ENCODE measurements around the gene TMEM219. TPM values are rescaled to one million over a fixed set of nuclear protein-coding genes. Genes with fewer than 3 reads are reported as not detected.
A peak's percentile ranks its signal among the peaks of the same experiment; 100 is the strongest.
"Not testable (repeated sequence)": the region's sequence is repeated elsewhere in the genome, so short reads cannot be mapped to it uniquely, and the experiment has no call there.

Gene TMEM219
- total RNA-seq, 1 donor from 2014 or later: 35.0 TPM

DNA sequence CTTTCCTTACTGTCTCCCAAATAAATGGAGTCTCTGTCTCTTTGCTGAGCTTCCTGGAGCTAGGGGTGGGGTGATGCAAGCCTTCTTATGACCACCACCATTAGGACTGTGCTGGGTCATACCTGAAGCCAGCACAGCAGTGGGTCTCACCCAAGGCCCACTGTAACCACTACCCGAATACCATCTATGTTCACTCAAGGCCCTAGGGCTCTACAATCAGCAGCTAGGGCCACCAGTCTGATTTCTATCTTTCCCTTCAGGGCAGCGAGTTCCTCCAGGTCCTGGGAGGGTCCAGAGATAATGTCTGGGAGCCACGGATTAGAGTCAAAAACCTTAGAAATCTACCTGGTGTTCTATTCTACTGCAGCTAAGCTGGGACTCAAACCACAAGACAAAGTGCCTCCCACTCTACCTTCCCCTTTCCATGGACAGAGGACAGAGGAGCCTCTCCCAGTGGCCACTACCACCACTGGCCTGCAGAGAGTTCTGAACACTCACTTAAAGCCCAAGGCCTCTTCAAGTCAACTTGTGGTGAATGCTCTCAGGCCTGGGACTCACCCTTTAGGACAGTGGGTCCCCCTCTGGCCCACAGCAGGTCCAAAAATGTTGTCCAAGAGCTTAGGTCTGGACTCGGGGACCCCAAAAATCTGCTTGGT, 10.9 kb upstream of the TMEM219 start:
- no peaks in the 10 kb centered on the region for H3K9me3 ChIP-seq (ENCODE audit: control insufficient read depth in 3 of 3, low read length in 3 of 3)
- no peaks in the 10 kb centered on the region for H3K36me3 ChIP-seq (ENCODE audit: control insufficient read depth in 3 of 3, insufficient read depth in 3 of 3, low read length in 3 of 3)
- H3K4me3 ChIP-seq (ENCODE audit: low read length in 3 of 3): no peak overlapping the region
- no peaks in the 10 kb centered on the region for H3K4me1 ChIP-seq (ENCODE audit: control insufficient read depth in 3 of 3, insufficient read depth in 3 of 3, low read length in 3 of 3)
- no peaks in the 10 kb centered on the region for H3K27me3 ChIP-seq (ENCODE audit: control insufficient read depth in 3 of 3, insufficient read depth in 3 of 3, low read length in 3 of 3)
- H3K27ac ChIP-seq (ENCODE audit: low read depth, low read length): no peak overlapping the region
- no peak overlapping the region for H3K9ac ChIP-seq (ENCODE audit: low read depth in 1 of 3, low read length in 3 of 3)

DNA sequence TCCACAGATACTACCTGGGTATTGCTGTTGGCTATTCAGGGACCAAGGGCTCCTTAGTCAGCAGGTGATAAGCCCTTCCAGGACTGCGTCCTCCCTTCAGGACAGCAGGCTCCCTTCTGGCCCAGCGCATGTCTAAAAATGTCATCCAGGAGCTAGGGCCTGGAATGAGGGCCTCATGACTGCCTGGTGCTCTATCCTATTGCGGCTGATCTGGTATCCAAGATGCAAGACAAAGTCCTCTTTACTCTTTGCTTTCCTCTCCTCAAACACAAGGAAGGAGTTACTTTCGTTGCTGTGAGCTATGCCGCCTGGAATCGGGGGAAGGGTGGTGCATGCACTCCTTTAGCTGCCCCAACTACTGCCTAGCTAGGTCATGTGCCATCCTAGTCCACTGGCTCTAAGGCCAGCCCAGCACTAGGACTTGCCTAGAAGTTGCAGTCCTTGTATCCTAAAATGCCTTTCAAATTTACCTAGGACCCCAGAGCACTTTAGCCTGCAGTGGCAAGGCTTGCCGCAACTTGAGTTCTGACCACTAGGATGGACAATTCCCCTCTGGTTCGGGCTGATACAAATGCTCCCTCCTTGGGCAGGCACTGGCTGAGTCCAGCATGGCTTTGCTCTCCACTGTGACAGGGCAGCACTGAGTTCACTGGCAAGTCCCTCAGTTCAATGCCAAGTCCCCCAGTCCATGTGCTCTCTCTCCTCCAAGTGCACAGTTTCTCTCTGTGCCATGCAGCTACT, 10.1 kb upstream of the TMEM219 start:
- Histone ChIP-seq H3K4me3 (ENCODE audit: low read length in 3 of 3) (no peak overlapping the region), H3K27ac (ENCODE audit: low read depth, low read length) (no peak overlapping the region), H3K27me3 (ENCODE audit: control insufficient read depth in 3 of 3, insufficient read depth in 3 of 3, low read length in 3 of 3) (no peaks in the 10 kb centered on the region), H3K36me3 (ENCODE audit: control insufficient read depth in 3 of 3, insufficient read depth in 3 of 3, low read length in 3 of 3) (no peaks in the 10 kb centered on the region), H3K9ac (ENCODE audit: low read depth in 1 of 3, low read length in 3 of 3) (no peak overlapping the region), H3K9me3 (ENCODE audit: control insufficient read depth in 3 of 3, low read length in 3 of 3) (no peaks in the 10 kb centered on the region), H3K4me1 (ENCODE audit: control insufficient read depth in 3 of 3, insufficient read depth in 3 of 3, low read length in 3 of 3) (no peaks in the 10 kb centered on the region)

DNA sequence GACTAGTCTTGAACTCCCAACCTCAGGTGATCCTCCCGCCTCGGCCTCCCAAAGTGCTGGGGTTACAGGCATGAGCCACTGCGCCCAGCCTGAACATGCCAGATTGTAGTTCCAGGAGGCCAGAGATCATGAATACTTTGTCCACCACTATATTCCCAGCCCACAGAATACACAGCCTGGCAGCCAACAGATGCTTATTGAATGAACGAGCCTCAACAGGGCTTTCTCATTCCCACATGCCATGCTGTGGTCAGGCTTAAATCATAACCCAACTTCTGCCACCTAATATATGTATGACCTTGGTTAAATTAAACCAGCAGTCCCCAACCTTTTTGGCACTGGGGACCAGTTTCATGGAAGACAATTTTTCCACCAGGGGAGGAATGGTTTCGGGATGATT, 3.1 kb upstream of the TMEM219 start:
- H3K4me1 ChIP-seq (ENCODE audit: control insufficient read depth in 3 of 3, insufficient read depth in 3 of 3, low read length in 3 of 3): peaks cover 12 to 18% (median 16%) of the 10 kb centered on the region in 3 donors
- no peaks in the 10 kb centered on the region for H3K9me3 ChIP-seq (ENCODE audit: control insufficient read depth in 3 of 3, low read length in 3 of 3)
- H3K4me3 ChIP-seq (ENCODE audit: low read length in 3 of 3): no peak overlapping the region
- H3K36me3 ChIP-seq (ENCODE audit: control insufficient read depth in 3 of 3, insufficient read depth in 3 of 3, low read length in 3 of 3): no peaks in the 10 kb centered on the region
- no peak overlapping the region for H3K27ac ChIP-seq (ENCODE audit: low read depth, low read length)
- no peak overlapping the region for H3K9ac ChIP-seq (ENCODE audit: low read depth in 1 of 3, low read length in 3 of 3)
- H3K27me3 ChIP-seq (ENCODE audit: control insufficient read depth in 3 of 3, insufficient read depth in 3 of 3, low read length in 3 of 3): no peaks in the 10 kb centered on the region

DNA sequence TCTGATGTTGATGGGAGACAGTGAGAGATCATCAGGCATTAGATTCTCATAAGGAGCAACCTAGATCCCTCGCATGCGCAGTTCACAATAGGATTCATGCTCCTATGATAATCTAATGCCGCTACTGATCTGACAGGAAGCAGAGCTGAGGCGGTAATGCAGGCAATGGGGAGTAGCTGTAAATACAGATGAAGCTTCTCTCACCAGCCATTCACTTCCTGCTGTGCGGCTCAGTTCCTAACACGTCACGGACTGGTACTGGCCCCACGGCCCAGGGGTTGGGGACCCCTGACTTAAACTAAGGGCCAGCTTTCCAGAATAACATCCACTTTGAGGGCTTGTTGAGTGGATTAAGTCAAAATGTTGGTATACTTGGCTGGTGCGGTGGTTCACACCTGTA, 2.6 kb upstream of the TMEM219 start:
- H3K9me3 ChIP-seq (ENCODE audit: control insufficient read depth in 3 of 3, low read length in 3 of 3): no peaks in the 10 kb centered on the region
- no peak overlapping the region for H3K27ac ChIP-seq (ENCODE audit: low read depth, low read length)
- H3K4me1 ChIP-seq (ENCODE audit: control insufficient read depth in 3 of 3, insufficient read depth in 3 of 3, low read length in 3 of 3): peaks cover 12 to 18% (median 16%) of the 10 kb centered on the region in 3 donors
- no peak overlapping the region for H3K9ac ChIP-seq (ENCODE audit: low read depth in 1 of 3, low read length in 3 of 3)
- H3K4me3 ChIP-seq (ENCODE audit: low read length in 3 of 3): no peak overlapping the region
- H3K36me3 ChIP-seq (ENCODE audit: control insufficient read depth in 3 of 3, insufficient read depth in 3 of 3, low read length in 3 of 3): no peaks in the 10 kb centered on the region
- no peaks in the 10 kb centered on the region for H3K27me3 ChIP-seq (ENCODE audit: control insufficient read depth in 3 of 3, insufficient read depth in 3 of 3, low read length in 3 of 3)

DNA sequence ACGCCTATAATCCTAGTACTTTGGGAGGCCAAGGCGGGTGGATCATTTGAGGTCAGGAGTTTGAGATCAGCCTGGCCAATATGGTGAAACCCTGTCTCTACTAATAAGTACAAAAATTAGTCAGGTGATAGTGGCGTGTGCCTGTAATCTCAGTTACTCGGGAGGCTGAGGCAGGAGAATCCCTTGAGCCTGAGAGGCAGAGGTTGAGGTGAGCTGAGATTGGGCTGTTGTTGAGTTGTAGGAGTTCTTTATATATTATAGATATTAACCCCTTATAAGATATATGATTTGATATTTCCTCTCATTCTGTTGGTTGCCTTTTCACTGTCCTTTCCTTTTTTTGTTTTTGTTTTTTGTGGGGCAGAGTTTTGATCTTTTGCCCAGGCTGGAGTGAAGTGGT, 2.1 kb upstream of the TMEM219 start:
- H3K27me3 ChIP-seq (ENCODE audit: control insufficient read depth in 3 of 3, insufficient read depth in 3 of 3, low read length in 3 of 3); H3K27ac ChIP-seq (ENCODE audit: low read depth, low read length); H3K36me3 ChIP-seq (ENCODE audit: control insufficient read depth in 3 of 3, insufficient read depth in 3 of 3, low read length in 3 of 3); H3K9me3 ChIP-seq (ENCODE audit: control insufficient read depth in 3 of 3, low read length in 3 of 3); H3K9ac ChIP-seq (ENCODE audit: low read depth in 1 of 3, low read length in 3 of 3); H3K4me3 ChIP-seq (ENCODE audit: low read length in 3 of 3): not testable (repeated sequence)
- peaks cover 12 to 18% (median 18%) of the 10 kb centered on the region in 3 donors for H3K4me1 ChIP-seq (ENCODE audit: control insufficient read depth in 3 of 3, insufficient read depth in 3 of 3, low read length in 3 of 3)

DNA sequence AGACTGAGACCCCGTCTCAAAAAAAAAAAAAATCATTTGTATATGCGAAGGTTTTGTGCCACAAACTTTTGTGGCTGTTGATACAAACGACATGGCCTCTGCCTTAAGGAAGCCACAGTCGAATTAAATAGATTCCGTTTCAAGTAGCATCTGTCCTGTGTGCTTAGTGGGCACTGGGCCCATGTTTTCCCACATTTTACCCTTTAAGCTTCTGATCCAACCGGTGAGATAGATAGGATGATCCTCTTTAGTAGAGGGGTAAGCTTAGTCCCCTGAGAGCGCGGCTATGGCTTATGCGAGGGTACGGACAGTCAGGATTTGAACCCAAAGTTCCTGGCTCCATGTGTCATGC, 776 bp upstream of the TMEM219 start:
- Histone ChIP-seq H3K4me3 (ENCODE audit: low read length in 3 of 3) (peak overlapping the region; percentile 89 to 90 (median 89)), H3K4me1 (ENCODE audit: control insufficient read depth in 3 of 3, insufficient read depth in 3 of 3, low read length in 3 of 3) (peaks cover 12 to 19% (median 18%) of the 10 kb centered on the region in 3 donors), H3K9ac (ENCODE audit: low read depth in 1 of 3, low read length in 3 of 3) (peak overlapping the region in 2 of 3 donors; percentile 85 to 87), H3K27me3 (ENCODE audit: control insufficient read depth in 3 of 3, insufficient read depth in 3 of 3, low read length in 3 of 3) (no peaks in the 10 kb centered on the region), H3K9me3 (ENCODE audit: control insufficient read depth in 3 of 3, low read length in 3 of 3) (no peaks in the 10 kb centered on the region), H3K27ac (ENCODE audit: low read depth, low read length) (peak overlapping the region; percentile 85), H3K36me3 (ENCODE audit: control insufficient read depth in 3 of 3, insufficient read depth in 3 of 3, low read length in 3 of 3) (peaks cover 0 to 6% (median 0%) of the 10 kb centered on the region in 3 donors)

DNA sequence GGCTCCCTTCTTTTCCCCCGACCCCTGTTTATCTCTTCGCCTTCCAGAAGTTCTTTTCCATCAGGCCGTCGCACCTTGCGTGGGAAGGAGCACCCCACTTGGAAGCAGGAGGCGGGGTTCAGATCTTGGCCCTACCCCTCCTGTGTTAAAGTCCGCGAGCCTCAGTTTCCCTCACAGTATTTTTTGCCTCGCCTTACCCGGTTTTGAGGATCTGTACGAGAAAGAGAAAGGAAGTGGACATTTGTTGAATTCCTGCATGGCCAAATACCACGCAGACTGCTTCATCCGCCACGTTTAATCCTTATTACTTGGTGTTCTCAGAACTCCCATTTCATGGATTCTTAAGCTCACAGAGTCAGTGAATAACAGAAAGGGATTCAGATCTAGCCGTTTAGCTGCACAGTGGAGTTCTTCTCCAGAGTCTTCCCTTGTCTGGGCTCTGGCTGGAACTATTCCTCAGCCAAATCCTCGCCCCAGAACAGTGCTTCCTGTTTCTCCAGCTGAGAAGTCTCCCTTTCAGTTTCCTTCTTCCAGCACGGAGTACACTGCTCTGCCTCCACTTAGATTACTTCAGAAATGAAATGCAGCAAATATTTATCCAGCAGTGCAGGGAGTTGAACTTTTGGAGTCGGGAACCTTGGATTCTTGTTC, 590 bp downstream of the TMEM219 start:
- Histone ChIP-seq H3K4me1 (ENCODE audit: control insufficient read depth in 3 of 3, insufficient read depth in 3 of 3, low read length in 3 of 3) (peaks cover 12 to 19% (median 18%) of the 10 kb centered on the region in 3 donors), H3K27me3 (ENCODE audit: control insufficient read depth in 3 of 3, insufficient read depth in 3 of 3, low read length in 3 of 3) (no peaks in the 10 kb centered on the region), H3K9ac (ENCODE audit: low read depth in 1 of 3, low read length in 3 of 3) (peak overlapping the region; percentile 77 to 87 (median 85)), H3K27ac (ENCODE audit: low read depth, low read length) (peak overlapping the region; percentile 85), H3K4me3 (ENCODE audit: low read length in 3 of 3) (peak overlapping the region; percentile 89 to 90 (median 89)), H3K36me3 (ENCODE audit: control insufficient read depth in 3 of 3, insufficient read depth in 3 of 3, low read length in 3 of 3) (peaks cover 0 to 6% (median 0%) of the 10 kb centered on the region in 3 donors), H3K9me3 (ENCODE audit: control insufficient read depth in 3 of 3, low read length in 3 of 3) (no peaks in the 10 kb centered on the region)

DNA sequence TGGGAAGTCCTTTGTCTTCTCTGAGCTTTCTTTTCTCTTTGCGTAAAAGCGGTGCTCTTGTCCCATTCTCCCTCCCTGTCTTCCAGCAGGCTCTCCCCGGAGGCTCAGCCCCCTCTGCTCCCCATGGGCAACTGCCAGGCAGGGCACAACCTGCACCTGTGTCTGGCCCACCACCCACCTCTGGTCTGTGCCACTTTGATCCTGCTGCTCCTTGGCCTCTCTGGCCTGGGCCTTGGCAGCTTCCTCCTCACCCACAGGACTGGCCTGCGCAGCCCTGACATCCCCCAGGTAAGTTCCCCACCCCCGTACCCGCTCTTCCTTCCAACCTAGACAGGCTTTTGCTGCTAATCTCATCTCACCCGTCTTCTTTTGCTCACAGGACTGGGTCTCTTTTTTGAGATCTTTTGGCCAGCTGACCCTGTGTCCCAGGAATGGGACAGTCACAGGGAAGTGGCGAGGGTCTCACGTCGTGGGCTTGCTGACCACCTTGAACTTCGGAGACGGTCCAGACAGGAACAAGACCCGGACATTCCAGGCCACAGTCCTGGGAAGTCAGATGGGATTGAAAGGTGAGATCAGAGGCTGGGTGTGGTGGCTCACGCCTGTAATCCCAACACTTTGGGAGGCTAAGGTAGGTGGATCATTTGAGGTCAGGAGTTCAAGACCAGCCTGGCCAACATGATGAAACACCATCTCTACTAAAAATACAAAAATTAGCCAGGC, 1.3 kb downstream of the TMEM219 start:
- peaks cover 12 to 19% (median 18%) of the 10 kb centered on the region in 3 donors for H3K4me1 ChIP-seq (ENCODE audit: control insufficient read depth in 3 of 3, insufficient read depth in 3 of 3, low read length in 3 of 3)
- peak overlapping the region in 2 of 3 donors; percentile 5 to 87 for H3K9ac ChIP-seq (ENCODE audit: low read depth in 1 of 3, low read length in 3 of 3)
- H3K27ac ChIP-seq (ENCODE audit: low read depth, low read length): peak overlapping the region; percentile 85
- peak overlapping the region; percentile 89 to 90 (median 89) for H3K4me3 ChIP-seq (ENCODE audit: low read length in 3 of 3)
- peaks cover 4 to 11% (median 5%) of the 10 kb centered on the region in 3 donors for H3K36me3 ChIP-seq (ENCODE audit: control insufficient read depth in 3 of 3, insufficient read depth in 3 of 3, low read length in 3 of 3)
- H3K9me3 ChIP-seq (ENCODE audit: control insufficient read depth in 3 of 3, low read length in 3 of 3): no peaks in the 10 kb centered on the region
- H3K27me3 ChIP-seq (ENCODE audit: control insufficient read depth in 3 of 3, insufficient read depth in 3 of 3, low read length in 3 of 3): no peaks in the 10 kb centered on the region

DNA sequence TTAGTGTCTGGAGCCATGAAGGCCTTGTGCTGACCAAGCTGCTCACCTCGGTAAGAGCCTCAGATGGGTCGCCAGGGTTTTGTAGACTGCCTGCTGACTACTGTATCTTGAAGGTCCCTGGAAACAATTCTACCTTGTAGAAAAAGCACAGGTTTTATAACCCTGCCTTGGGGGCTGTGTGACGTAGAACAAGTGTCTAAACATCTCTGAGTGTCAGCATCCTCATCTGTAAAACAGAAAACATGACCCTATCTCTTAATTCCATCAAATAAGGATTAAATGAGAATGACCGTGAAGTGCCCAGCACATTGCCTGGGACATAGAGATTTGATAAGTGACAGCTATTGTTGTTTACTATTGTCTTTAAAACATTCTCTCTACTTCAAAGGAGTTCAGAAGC, 6.3 kb downstream of the TMEM219 start:
- Histone ChIP-seq H3K9ac (ENCODE audit: low read depth in 1 of 3, low read length in 3 of 3) (no peak overlapping the region), H3K27me3 (ENCODE audit: control insufficient read depth in 3 of 3, insufficient read depth in 3 of 3, low read length in 3 of 3) (no peaks in the 10 kb centered on the region), H3K4me1 (ENCODE audit: control insufficient read depth in 3 of 3, insufficient read depth in 3 of 3, low read length in 3 of 3) (peaks cover 3 to 6% (median 5%) of the 10 kb centered on the region in 3 donors), H3K36me3 (ENCODE audit: control insufficient read depth in 3 of 3, insufficient read depth in 3 of 3, low read length in 3 of 3) (peaks cover 20 to 29% (median 26%) of the 10 kb centered on the region in 3 donors), H3K9me3 (ENCODE audit: control insufficient read depth in 3 of 3, low read length in 3 of 3) (no peaks in the 10 kb centered on the region), H3K4me3 (ENCODE audit: low read length in 3 of 3) (no peak overlapping the region), H3K27ac (ENCODE audit: low read depth, low read length) (no peak overlapping the region)

Measured in skeletal muscle tissue (tissue), 4 donors.